HG02885 (cell line): ENCODE data around the gene KIF25.

Source experiments
- ATAC-seq: cut with Tn5 transposase; IDR thresholded peaks from one replicate; pipeline ENCODE4 v1.9.1; 2021; ENCODE audit warnings: mild to moderate bottlenecking; ENCODE audit not compliant: unreplicated experiment, poor library complexity

Gene KIF25, protein sequence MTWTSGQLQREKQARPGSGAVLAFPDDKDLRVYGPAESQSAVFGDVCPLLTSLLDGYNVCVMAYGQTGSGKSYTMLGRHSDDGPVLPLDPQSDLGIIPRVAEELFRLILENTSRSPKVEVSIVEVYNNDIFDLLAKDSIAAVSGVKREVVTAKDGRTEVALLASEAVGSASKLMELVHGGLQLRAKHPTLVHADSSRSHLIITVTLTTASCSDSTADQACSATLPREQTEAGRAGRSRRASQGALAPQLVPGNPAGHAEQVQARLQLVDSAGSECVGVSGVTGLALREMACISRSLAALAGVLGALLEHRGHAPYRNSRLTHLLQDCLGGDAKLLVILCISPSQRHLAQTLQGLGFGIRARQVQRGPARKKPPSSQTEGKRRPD

DNA sequence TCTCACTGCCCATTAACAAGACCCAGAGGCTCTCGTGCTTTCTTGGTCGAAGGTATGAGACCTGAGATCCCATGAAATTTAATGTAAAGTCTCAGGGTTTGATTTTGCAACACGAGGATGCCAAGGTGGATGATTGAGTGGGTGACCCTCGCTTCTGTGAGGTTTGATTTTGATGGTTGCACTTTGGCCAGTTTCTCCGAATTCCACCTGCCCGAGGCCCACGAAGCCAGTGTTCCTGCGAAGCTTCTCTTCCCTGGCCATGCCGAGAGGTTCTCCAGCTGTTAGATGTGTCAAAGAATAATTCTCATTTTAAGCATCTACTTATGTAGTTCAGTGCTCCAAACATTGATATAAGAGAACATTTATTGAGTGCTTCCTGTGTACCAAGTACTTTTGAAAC is at the start of gene KIF25:
Gene KIF25 (plus strand): TSS at position 30 of the 400 bp plus-strand sequence. CDS start 31,915 bp downstream, outside the sequence.
- no peak for ATAC-seq

DNA sequence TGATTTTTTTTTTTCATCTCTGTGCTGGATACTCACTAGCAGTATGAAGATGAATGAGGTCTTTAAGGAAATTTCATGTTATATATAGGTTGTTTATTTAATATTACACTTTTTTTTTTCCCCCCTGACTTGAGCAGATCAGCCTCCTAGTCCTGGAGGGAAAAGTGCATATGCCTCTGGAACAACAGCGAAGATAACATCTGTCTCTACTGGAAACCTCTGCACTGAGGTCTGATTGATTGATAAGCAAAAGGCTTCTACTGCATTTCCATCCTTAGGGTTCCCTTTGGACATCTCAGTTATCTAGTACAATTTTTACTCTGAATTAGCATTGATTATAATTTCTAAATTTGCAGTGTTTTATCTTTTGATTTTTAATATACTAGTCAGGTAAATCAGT is 49.8 kb upstream of the KIF25 start:
- ATAC-seq, result no peak

DNA sequence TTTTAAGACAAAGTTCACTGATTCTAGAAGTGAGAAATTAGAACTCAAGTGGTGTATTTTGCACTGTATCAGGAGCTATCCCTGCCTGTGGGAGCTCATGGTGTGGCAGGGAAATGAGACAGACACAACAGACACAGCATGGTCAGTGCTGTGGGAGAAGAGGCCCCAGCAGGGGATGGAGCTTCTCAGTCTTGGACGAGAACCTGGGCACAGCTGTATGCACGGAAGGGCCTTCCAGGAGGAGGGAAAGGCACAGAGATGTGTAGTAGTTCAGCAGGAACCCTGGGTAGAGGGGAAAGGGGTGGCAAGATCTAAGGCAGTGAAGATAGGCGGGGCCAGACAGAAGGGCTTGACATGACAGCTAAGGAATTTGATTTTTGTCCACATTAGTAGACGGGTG is 48.8 kb upstream of the KIF25 start:
- no peak for ATAC-seq

DNA sequence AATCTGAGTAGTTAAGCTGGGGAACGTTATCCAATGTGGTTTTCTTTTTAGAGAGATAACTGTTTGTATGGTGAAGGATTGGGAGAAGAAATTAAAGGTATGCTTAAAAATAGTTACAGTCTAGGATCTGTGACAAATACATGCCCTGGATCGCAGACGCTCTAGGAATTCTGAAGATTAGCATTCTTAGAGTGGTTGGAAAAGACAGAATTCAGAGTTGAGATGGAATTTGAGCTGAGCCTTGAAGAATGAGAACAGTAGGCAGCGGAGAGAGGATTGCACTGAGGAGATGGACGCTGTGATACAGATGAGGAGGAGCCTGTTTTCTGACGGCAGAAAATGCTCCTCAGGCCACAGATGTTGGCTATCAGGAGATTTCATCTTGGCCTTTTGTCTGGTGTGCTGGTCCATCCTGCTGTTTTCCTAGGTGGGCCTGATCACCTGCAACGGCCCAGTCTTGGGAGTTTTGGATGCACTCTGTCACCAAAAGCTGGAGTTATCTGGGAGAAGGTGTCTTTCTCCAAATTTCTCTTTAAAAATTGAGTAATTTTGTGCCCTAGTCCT is 48.3 kb upstream of the KIF25 start:
- no peak for ATAC-seq

DNA sequence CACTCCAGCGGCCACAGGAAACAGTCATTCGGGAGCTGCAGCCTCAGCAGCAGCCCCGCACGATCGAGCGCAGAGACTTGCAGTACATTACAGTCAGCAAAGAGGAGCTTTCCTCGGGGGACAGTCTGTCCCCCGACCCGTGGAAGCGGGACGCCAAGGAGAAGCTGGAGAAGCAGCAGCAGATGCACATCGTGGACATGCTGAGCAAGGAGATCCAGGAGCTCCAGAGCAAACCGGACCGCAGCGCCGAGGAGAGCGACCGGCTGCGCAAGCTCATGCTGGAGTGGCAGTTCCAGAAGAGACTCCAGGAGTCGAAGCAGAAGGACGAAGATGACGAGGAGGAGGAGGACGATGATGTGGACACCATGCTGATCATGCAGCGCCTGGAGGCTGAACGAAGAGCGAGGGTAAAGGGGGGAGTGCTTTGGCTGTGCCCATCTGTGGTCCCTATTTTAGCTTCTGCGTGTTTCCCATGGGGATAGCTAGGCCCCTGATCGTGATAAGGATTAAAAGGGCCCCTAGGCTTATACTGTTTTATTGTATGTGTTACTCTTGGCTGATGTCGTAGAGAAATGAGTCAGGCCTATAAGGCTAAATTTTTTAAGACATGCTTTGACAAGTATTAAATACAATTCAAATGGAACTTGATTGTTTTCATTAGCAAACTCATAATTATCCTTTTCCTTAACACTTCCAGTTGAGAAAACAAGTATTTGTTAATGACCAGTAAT is 45.5 kb upstream of the KIF25 start:
- no peak for ATAC-seq

DNA sequence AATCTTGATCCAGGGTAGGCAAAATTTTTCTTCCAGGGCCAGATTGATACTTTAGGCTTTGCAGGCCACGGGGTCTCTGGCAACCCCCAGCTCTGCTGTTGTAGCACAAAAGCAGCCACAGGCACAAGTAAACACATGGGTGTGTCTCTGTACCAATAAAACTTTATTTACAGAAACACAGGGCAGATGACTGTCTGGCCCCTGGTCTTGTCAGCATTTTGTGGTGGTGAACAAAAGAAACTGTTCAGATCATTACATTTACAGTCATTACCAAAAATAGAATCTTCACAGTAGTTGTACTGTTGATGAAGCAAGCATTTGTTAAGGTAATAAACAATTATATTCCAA is 45.0 kb upstream of the KIF25 start:
- ATAC-seq, result no peak

DNA sequence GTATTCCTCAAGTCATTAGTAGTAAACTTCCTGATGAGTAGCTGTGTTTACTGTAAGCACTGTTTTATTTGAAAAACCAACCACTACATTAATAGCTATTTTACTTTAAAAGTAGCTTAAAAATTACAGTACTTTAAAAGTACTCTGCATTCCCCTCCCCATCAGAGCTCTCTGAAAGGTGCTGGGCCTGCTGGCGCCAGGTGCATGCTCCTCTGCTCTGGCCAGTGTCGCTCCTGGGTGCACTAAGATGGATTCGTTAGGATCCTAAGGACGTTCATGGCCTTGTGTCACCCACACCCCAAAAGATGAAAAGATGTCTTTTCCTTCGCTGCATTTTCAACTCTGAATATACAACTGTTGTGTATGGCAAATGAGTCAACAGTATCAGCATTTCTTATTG is 43.9 kb upstream of the KIF25 start:
- ATAC-seq, result no peak

DNA sequence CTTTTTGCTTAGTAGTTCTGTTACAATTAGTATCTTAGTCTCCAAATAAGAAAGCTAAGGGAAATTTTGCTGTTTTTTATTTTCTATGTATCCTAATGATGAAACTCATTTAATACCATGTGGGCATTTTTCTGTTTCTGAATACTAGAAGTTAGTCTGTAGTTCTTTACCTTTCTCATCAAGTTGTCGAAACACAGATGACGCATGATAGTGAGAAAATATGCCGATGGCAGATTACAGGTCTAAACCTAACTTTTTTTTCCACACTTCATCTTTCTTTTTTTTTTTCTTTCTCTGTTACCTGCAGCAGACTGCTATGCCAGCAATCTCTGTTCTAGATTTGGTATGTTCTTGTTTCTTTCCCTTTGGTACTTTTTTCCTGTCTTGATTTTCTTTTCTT is 43.3 kb upstream of the KIF25 start:
- no peak for ATAC-seq

DNA sequence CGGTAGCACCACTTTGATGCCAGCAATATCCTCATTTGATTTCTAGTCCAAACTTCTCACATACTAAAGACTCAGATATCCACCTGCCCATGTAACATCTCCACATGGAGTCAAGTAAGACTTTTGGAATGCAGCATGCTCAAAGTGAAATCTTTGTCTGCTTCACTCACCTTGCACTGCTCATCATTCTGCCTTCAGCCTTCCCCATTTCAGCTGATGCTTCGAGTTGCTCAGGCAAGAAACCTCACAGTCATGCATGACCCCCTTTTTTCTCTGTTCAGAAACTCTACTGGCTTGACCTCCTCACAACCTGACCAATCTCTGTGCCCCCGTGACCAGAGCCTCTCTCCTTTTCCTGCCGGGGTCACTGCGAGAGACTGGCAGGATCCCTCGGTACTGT is 41.0 kb upstream of the KIF25 start:
- no peak for ATAC-seq

DNA sequence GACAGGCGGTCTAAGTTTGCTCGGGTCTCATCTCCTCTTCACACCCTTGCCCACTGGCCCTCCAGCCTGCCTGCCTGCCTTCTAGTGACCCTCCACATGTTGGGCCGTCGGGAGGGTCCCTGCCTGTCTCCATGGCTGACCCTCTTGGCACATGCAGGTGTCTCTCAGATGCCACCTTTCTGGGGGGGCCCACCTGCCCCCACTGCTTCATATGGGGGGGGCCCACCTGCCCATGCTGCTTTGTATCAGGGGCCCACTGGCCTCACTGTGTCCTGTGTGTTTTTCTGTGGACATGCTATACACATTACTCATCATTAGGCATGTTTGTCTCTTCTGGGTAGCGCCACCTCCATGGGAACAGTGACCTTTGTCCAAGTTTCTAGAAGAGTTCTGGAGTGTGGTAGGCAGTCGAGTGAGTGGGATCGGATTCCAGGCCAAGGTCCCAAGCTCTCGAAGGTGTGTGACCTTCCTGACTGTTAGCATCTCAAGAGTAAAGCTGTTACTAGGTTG is 40.4 kb upstream of the KIF25 start:
- ATAC-seq, result no peak

DNA sequence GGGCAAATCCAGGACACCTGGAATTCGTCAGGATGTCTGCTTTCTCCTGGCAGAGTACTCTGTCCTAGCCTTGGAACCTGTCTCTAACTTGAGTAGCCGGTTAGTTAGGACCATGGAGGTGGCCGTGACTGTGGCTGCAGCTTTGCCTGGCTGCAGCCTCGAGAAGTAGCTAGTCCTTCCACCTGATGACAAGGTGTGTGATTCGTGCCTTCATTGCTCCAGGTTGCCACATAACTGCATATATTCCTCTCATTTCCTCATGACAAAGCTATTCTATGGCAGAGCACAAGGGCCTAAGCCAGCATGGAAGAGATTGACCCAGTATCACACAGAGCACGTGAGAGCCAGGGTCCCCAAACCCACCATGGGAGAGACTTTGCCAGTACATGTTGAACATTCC is 39.8 kb upstream of the KIF25 start:
- ATAC-seq, result no peak

DNA sequence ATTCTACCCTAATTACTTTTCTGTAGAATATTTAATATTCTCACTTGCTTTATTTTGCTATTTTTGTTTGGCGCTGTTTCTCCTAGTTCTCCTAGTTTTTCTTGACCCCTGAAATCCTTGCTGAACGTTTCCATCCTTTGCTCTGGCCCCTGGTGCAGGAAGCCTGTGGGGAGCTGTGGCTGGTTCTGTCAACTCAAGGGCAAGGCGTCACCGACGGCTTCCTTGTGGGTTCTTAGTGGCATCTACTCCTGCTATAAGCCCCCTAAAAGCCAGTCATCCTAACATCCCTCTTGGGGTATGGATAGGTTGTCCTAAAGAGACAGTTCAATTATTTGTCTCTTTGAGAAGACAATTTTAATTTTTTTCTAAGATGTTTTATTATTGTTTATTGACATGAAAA is 36.9 kb upstream of the KIF25 start:
- no peak for ATAC-seq

DNA sequence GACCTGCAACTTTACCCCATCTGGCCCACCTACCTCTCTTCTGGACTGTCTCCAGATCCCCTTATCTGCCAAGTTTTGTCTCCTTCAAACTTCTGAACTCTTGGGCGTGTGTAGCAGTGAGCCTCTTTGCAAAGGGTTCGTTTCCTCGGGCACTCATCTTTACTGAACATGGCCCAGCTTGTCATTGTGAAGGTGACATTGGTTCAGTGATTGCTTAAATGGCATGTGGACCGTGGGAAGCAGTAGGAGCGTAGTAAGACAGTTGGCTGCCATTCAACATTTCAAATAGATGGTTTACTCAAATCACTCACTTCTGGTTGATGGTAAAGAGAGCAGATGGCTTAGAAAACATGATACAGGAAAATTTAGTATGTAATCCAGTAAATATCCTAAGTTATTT is 34.8 kb upstream of the KIF25 start:
- ATAC-seq, result no peak

DNA sequence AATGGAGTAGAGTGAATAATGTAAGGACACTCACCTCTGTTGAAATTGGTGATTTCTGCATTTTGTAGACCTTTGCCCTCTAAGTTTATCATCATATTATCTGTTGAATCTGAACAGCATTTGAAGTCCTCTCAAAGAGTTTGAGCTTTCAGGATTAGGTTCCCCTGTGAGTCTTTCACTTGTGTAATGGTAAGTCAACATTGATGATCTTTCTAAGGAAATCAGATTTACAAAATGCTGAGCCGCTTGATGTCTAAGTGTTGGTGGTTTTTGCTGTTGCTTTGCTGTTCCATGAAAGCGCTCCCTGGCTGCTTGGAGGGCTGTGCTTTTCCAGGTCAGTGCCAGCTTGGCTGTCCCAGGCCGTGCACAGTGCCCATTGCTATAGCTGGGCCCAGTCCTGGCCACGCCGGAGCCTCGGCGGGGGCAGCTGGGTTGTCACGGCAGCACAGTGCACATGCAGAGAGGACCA is 33.8 kb upstream of the KIF25 start:
- ATAC-seq, result no peak

DNA sequence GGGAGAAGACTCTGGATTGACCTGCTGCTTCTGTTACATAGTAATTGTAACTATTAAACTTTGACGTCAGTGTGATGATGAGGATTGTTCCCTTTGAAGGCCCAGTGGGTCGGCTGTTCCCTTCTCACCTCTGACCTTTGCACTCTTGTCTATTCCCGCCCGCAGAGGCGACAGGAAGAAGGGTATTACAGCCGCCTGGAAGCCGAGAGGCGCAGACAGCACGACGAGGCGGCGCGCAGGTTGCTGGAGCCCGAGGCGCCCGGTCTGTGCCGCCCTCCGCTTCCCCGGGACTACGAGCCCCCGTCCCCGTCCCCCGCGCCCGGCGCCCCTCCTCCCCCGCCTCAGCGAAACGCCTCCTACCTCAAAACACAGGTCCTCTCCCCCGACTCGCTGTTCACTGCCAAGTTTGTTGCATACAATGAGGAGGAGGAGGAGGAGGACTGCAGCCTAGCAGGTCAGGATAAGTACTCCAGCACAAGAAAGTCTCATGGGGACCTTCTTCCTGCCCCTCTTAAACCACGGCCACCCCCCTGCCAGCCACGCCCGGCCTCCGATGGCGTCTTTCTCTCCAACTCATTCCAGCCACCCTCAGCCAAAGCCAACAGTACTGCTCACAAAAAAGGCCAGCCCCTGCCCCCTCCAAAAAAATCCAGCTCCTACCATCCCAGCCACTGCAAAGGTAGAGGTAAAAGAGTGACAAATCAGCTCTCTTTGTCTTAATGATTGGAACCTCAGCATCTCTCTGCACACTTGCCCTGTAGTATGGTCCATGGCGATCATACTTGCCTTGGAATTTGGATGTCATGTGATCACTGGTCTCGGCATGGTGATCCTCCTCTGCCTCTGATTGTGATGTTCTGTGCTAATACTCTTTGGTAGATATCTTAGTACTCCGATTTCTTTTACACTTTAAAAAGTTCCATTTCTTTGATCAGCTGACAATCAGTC is 31.6 kb upstream of the KIF25 start:
- ATAC-seq, result no peak

DNA sequence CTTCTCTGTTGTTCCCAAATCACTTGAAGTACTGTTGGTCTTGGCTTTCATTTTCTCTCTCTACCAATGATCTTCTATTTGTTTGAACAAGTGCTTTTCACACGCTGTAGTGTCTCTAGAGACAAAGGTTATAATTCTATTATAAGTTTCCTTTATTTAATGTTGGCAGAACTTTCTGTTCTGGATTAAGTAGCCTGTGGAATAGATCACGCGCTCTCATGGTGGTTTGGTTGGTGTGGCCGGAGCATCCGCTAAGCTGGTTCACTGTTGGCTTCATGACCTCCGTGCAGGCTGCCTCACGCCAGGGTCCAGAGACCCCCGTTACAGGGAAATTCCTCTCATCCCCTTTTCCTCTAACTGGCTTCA is 30.9 kb upstream of the KIF25 start:
- ATAC-seq, result no peak

DNA sequence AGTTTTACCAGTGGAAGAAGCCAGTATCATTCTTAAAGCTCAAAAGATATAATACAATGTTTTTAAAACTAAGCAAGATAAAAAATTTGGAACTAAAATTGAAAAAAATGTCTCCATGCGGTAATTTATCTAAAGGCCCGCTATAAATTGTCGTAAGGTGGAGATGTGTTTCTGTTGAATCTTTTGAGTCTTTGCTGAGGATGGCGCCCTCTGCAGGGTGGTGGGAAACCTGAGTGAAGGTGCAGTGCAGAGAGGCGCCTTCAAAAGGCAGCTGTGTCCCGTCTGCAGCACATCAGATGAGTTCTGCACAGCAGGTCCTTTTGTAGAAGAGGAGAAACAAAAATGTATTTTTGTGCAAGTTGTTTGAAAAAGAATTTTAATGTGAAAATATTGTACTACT is 29.4 kb upstream of the KIF25 start:
- ATAC-seq, result no peak

DNA sequence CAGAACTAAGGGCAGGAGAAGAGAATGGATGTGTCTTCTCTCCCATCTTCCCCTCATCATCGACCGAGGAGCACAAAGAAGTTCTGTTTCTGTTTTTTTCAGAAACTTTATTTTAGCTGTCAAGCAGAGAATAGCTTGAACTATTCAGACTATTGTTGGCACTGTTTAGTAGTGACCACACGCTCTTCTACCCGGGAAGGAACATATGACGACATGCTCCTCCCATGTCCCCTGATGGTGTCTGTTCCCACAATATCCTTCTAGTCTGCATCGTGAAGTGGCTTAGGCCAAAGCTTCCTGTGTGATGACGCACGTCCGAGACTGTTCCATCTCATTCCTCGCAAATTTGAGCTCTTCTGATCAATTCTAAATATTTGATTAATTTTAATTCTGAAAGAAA is 27.2 kb upstream of the KIF25 start:
- ATAC-seq, result no peak

DNA sequence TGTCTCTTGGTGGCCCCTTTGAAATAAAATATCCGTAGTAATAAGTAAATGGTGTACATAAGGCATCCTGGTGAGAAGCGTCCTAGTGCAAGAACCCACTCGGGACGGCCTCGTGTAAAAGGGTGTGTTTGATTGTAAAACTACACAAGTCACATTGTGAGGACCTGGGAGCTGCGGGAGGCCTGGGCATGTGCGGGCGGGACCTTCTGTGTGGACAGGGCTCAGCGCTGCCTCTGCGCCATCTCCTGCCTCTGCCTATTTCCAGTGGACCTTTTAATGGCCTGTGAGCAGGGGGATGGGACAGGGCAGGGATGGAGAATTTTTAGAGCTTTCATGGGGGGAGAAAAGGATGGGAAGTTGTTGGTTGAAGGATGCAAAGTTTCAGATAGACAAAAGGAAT is 25.3 kb upstream of the KIF25 start:
- no peak for ATAC-seq

DNA sequence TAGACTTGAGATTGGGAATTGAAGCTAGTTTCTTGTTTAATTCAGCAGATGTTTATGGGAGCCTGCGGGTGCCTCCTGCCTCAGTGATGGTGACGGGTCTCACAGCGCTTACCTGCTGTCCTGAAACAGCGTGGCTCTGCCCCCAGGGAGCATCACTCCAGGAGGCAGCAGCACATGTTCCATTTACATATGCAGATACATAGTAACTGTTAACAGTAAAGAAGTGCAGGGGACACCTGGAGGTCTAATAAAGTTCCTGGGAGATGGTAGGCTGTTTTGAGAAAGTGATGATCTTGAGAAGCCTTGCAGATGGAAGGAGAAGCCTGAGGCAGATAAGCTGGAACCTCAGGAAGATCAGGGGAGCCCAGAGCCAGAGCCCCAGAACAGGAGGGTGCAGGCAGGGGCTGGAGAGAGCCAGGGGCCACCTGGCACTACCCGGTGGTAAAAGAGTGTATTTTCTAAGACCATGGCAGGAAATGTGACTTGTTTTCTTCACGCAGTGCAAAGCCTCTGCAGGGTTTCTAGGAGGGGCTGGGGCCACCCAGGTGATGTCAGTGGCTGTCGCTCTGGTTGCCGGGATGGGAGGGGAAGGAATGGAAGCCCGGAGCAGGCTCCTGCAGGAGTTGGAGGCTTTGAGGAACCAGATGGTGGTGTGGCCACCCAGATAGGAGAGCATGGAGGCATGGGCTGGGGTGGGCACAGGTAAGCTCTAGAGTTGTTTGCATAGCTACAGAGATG is 24.2 kb upstream of the KIF25 start:
- no peak for ATAC-seq
